Activated T-helper 1 cell treated with anti-CD3 and anti-CD28 coated beads, Interleukin-2, amount 50 U/mL, for 16 hours (primary cell): Measurements from ENCODE around the gene RAPGEF4.

Source experiments
- DNase-seq, 2 donors: peaks; one replicate each; pipeline ENCODE4 v3.0.0-alpha.2; 2020; ENCODE audit warnings: low read depth in 1 of 2, low spot score in 1 of 2

The RAPGEF4 gene

DNA sequence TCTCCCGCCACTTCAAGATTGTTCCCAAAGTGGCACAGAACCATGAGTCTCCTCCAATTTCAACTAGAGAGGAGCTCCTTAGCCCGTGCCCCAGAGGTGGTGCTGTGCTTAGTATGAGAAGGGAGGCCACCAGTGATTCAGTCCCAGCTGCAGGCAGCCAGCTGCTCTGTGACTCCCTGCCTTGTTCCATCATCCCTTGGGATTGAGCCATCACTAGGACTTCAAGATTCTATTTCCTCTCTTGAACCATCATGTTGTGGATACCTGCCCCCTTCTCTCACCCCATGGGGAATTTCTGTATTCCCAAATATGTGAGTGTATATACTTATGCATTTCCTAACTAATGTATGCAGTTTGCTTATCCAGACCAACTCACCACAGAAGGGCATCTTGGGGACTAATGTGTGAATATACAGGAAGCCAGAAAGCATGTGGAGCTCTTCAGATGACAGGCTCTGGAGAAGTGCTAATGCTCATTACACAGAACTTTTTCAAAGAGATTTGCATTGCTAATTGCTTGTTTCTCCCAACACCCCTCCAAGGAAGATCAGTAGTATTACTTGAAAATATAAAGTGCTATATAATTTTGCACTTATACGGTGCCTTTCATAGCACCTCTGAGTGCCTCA, 229.0 kb downstream of the RAPGEF4 start:
- no peak for DNase-seq

GRCh38 chr2:172965433-172966212, 230.0 kb downstream of the RAPGEF4 start:
- DNase-seq = no peak

DNA sequence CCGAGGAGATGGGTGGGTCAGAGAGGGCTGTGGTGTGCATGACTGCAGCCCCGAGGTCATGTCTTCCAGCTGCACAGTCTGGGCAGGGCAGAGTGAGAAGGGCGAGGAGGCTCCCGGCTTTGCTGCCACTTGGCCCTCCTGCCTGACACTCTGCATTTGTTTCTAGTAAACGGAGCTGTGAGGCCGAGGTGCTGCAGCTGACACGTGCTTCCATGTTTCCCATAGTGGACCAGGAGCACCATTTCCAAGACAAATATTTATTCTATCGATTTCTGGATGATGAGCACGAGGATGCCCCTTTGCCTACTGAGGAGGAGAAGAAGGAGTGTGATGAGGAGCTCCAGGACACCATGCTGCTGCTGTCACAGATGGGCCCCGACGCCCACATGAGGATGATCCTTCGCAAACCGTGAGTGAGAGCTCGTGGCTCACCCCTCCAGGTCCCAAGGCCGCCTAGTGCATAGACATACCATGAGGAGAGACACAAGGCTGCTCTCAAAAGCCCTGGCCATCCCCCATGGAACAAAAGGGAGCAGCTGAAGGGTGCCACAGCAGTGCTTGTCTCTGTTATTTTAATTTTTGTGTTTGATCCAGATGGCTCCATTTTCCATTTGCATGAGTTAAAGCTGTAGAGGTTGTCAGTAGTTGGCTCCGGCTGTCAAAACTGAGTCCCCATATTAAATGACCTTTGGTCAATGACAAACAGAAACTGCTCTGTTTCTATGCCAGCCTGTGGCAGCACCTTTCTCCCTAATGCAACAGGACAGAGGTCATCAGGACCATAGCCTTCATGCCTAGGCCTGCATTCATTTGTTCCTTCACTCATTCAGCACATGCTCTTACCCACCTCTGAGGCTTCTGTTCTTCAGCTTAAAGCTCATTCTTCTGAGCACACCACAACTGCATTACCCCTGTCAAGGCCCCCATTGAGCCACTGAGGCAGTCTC, 231.7 kb downstream of the RAPGEF4 start:
- DNase-seq = no peak

GRCh38 chr2:172968061-172968469, 232.4 kb downstream of the RAPGEF4 start:
- DNase-seq = no peak

DNA sequence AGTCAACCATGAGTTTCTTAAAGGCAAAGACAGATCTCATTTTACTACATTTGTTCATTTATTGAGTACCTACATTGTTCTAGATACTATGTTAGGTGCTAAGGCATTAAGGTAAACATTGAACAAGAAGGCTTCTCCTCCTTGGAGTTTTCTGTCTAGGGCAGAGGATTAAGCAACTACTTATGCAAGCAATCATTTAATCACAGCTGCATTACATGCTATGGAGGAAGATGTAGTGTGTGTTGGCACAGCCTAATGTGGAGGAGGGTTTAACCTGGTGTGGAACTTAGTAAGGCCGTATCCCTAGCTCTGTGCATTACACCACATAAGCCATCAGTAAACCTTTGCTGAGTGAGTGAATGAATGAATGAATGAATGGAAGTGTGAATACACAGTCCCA, 233.5 kb downstream of the RAPGEF4 start:
- DNase-seq = no peak

- no peak for DNase-seq
Observed at GRCh38 chr2:172969609-172970008, 234.0 kb downstream of the RAPGEF4 start.

DNA sequence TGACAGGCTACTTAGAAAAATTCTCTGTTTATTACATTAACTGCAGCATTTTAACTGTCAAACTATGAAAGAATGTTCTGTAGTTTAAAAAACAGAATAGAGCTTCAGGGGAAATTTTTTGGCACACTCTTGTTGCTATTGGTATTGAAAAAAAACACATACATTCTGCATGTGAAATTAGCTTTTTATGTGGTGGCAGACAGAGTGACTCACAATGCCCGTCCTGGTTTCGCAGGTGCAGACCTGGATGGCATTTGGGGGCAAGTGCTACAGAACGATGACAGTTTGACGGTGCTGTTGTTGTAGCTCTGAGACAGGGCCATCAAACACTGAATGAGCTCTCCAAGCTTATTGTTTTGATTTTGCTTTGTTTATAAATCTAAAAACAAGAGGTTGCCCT, 235.0 kb downstream of the RAPGEF4 start:
- DNase-seq = no peak

DNA sequence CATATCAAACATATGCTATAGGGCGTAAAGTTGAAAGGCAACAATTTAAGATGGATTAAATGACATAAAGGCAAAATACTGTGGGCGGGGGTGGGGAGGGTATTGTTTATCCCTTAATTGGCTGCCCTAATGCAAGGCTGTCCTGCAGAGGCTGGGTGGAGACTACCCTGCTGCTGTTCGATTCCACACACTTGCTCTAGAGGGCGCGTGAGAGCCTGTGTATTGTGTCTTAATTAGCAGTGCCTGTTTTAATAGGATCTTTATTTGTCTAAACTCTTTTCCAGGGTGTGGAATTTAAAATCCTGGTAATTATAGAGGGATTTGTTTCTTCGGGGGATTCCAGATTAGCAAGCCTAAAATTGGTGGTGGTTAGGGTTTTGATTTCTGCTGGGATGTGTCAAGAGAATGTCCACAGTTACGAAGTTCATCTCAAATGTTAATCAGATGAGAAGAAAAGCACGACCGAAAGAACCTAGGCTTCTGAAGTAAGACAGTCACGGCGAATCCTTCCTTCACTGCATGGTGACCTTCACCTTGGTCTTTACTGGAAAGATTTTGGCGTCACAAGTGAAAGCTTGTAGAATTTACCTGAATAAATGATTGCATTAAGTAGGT, 236.5 kb downstream of the RAPGEF4 start:
- DNase-seq = no peak

DNA sequence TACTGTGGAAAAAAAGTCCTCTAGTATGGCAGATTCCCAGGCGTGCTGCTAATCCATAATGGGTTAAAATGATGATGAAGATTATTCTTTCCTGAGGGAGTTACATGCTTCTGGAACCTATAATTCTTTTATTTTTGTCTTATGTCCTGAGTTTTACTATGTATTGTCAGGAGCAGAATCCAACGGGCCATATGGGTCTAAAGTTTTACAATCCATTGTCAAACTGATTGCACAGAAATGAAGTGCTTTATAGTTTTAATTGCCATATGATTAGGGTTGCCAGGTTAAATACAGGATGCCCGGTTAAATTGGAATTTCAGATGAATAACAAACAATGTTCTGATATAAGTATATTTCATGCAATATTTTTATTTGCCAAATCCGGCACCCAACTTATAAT, 239.1 kb downstream of the RAPGEF4 start:
- DNase-seq = no peak

GRCh38 chr2:172976116-172976515, 240.5 kb downstream of the RAPGEF4 start:
- no peak for DNase-seq

GRCh38 chr2:172976816-172977215, 241.2 kb downstream of the RAPGEF4 start:
- DNase-seq = no peak

DNA sequence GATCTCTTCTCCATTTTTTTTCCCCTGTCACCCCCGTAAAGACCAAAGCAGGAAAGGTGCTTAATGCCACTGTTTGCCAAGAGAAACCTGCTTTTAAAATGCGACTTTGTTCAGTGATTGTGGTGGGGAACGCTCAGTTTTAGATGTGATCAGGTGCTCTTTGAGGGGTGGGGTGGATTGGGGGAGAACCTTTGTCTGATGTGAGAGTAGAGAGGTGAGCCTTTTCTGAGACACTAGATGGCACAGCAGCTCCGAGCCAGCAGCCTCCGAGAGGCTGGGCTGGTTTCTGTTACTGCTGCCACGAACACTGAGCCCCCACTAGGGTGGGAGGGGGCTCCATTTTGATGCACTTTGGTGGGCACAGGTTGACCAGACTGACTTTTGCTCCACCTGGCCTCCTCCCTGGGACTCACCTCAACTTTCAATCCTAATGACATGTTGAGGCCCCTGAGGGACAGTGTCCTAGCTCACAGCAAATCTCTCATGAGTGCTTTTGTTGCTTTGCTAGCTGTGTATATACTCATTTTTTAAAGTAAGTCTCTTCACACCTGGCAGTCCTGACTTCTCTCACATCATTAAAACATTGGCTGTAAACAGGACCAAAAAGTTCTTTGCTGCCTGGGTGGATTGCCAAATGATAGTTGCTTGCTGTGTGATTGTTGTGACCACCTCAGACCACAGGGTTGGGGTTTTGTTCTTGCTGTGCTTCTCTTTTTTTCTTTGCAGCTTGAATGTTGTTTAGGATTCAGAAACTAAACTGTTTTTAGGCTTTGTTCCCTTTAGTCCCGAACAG, 241.8 kb downstream of the RAPGEF4 start:
- no peak for DNase-seq

DNA sequence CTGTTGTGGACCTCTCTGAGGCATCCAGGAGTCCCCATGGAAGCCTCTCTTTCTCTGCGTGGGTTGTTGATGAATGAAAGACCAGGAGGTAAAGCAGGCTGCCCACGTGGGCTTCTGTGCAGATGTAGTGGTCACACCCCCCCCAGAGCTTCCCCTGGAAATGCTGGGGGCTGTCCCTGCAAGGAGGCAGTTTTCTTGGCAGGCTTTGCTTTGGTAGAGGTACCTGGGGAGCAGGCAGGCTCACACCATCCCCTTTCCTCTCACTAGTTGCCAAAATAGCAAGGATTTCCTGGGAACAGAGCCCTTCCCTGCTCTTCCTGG, 242.4 kb downstream of the RAPGEF4 start:
- no peak for DNase-seq

- no peak for DNase-seq
Observed at GRCh38 chr2:172985139-172985892, 249.7 kb downstream of the RAPGEF4 start.

DNA sequence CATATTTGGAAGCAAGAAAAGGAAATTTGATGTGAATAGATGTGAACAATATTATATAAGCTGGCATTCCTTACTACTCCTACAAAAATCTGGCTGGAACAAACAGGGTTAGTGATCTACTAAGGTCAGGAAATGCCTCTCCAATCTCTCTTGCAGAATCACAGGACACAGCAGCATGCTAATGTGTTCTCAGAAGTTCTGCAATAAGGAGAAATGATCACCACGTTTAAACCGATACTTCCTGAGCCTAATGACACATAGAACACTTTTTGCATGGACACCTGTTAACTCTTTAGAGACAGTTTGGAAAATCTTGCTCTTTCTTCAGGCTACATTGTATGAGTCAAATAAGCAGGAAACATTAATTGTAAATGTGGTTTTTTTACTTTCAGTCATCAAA, 250.4 kb downstream of the RAPGEF4 start:
- DNase-seq = no peak

DNA sequence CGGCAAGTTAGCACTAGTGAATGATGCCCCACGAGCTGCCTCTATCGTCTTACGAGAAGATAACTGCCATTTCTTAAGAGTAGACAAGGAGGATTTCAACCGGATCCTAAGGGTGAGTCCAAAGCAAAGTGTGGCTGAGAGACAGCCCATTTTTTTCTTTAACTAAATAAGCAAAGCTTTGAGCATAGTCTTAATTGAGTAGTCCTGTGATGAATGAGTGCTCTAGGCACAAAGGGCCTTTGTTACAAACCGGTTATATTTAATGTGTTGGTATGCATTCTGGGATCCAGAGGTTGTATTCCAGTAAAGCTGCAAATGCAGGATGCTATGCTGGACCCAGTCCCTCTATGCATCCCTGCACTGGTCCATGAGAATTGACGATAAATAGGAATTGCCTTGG, 253.1 kb downstream of the RAPGEF4 start:
- no peak for DNase-seq

- no peak for DNase-seq
Observed at GRCh38 chr2:172991031-172991430, 255.4 kb downstream of the RAPGEF4 start.

DNA sequence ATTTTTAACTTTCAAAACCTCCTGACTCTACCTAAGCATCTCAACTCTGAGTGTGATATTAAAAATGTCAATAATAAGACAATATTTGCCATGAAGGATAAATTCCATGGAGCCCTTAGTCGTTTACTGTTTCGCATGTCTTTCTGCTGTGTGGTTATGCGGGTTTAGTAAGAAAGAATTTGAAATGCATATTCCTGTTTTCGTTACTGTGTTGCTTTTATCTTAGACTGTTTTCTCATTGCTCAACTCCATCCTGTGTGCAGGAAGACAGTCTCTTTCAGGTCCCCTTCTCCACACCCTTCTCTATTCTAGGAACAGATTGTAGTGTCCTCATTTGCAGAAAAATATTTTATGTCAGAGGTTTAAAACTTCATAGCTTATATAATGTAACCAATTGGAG, 257.5 kb downstream of the RAPGEF4 start:
- DNase-seq = no peak

- no peak for DNase-seq
Observed at GRCh38 chr2:172993931-172994717, 258.5 kb downstream of the RAPGEF4 start.
